Activated T-cell treated with anti-CD3 and anti-CD28 coated beads for 1 hour (primary cell): ENCODE data around the gene NEGR1.

Experiments used
- DNase-seq: peaks from one replicate; pipeline ENCODE4 v3.0.0-alpha.2; 2020; ENCODE audit warnings: low read depth

Gene NEGR1

GRCh38 chr1:71463144-71463543 lies 819.2 kb downstream of the NEGR1 start:
- no peak for DNase-seq

GRCh38 chr1:71462247-71462646 lies 820.1 kb downstream of the NEGR1 start:
- DNase-seq: no peak

- DNase-seq: no peak
Observed at GRCh38 chr1:71461416-71461815, 820.9 kb downstream of the NEGR1 start.

GRCh38 chr1:71448444-71448843 lies 833.9 kb downstream of the NEGR1 start:
- no peak for DNase-seq

- DNase-seq: no peak
Observed at GRCh38 chr1:71438626-71439025, 843.7 kb downstream of the NEGR1 start.

- no peak for DNase-seq
Observed at GRCh38 chr1:71435951-71436350, 846.4 kb downstream of the NEGR1 start.

GRCh38 chr1:71434240-71434639 lies 848.1 kb downstream of the NEGR1 start:
- no peak for DNase-seq

- no peak for DNase-seq
Observed at GRCh38 chr1:71428029-71428428, 854.3 kb downstream of the NEGR1 start.

- DNase-seq: no peak
Observed at GRCh38 chr1:71427066-71427465, 855.3 kb downstream of the NEGR1 start.

- DNase-seq: no peak
Observed at GRCh38 chr1:71424536-71424935, 857.8 kb downstream of the NEGR1 start.

GRCh38 chr1:71422221-71422620 lies 860.1 kb downstream of the NEGR1 start:
- no peak for DNase-seq

- DNase-seq: no peak
Observed at GRCh38 chr1:71417421-71417820, 864.9 kb downstream of the NEGR1 start.

GRCh38 chr1:71414179-71414578 lies 868.2 kb downstream of the NEGR1 start:
- DNase-seq: no peak

GRCh38 chr1:71413441-71414175 lies 868.7 kb downstream of the NEGR1 start:
- DNase-seq: no peak

GRCh38 chr1:71400050-71400449 lies 882.3 kb downstream of the NEGR1 start:
- no peak for DNase-seq

- DNase-seq: no peak
Observed at GRCh38 chr1:71399594-71399993, 882.7 kb downstream of the NEGR1 start.

- no peak for DNase-seq
Observed at GRCh38 chr1:71393301-71393700, 889.0 kb downstream of the NEGR1 start.

- DNase-seq: no peak
Observed at GRCh38 chr1:71390518-71390917, 891.8 kb downstream of the NEGR1 start.

GRCh38 chr1:71377886-71378285 lies 904.5 kb downstream of the NEGR1 start:
- DNase-seq: no peak

- no peak for DNase-seq
Observed at GRCh38 chr1:71372496-71372895, 909.8 kb downstream of the NEGR1 start.

- DNase-seq: no peak
Observed at GRCh38 chr1:71371581-71371980, 910.8 kb downstream of the NEGR1 start.

GRCh38 chr1:71364236-71364635 lies 918.1 kb downstream of the NEGR1 start:
- DNase-seq: no peak

- DNase-seq: no peak
Observed at GRCh38 chr1:71362691-71363090, 919.6 kb downstream of the NEGR1 start.

- DNase-seq: no peak
Observed at GRCh38 chr1:71362076-71362475, 920.3 kb downstream of the NEGR1 start.
